Colonic mucosa (tissue), 4 donors: ENCODE data around the gene ZDHHC11. TPM values are rescaled to one million over a fixed set of nuclear protein-coding genes. Genes with fewer than 3 reads are reported as not detected.

ENCODE experiments used
- DNase-seq: peaks from one replicate; pipeline ENCODE4 v3.0.0-alpha.2; 2020
- H3K27ac ChIP-seq: fragments of 200-600 bp; one replicate; pipeline ENCODE4 v1.8.0; 2021
- H3K27me3 ChIP-seq: fragments of 200-600 bp; one replicate; pipeline ENCODE4 v1.8.0; 2021
- H3K36me3 ChIP-seq: fragments of 200-600 bp; one replicate; pipeline ENCODE4 v1.8.0; 2021
- H3K4me1 ChIP-seq: fragments of 200-600 bp; one replicate; pipeline ENCODE4 v1.8.0; 2021; ENCODE audit warnings: mild to moderate bottlenecking
- H3K4me3 ChIP-seq: fragments of 200-600 bp; one replicate; pipeline ENCODE4 v1.8.0; 2021
- H3K9ac ChIP-seq, 2 donors: one replicate each; pipeline ENCODE4 v1.7.0; 2013; ENCODE audit warnings: control low read depth in 2 of 2, low read depth in 2 of 2, low read length in 2 of 2
- H3K9me3 ChIP-seq: fragments of 200-600 bp; one replicate; pipeline ENCODE4 v1.8.0; 2021
- intact Hi-C: fragments of 100-400 bp; cut with DNase I; formaldehyde crosslinking; loops from one replicate; pipeline ENCODE4 v1.14.1; 2022
- total RNA-seq, 2 donors: library from RNA; stranded (reverse); fragmentation: NEBNext Ultra II Directional in 1 of 2; extraction: Animal tissue kit (Norgen Biotek cat#: 25700) in 1 of 2; gene quantifications; one replicate each; pipeline ENCODE4 v1.2.1, GENCODE V29; 2021
- TF ChIP-seq, protein P1 (sequence below): fragments of 200-600 bp; IDR thresholded peaks from one replicate; pipeline ENCODE4 v1.8.0; 2022; ENCODE audit warnings: antibody characterized with exemption, mild to moderate bottlenecking
- donor health status: healthy.
- donor health status: DM: no; HTN: no; CAD: no.
- donor health status: DM: no; HTN: no; CAD: no.

ZDHHC11 gene
- total RNA-seq, 2 donors from 2014 or later, result 2.9 to 7.8 TPM

- Histone ChIP-seq H3K36me3 (peaks cover 26% of the 10 kb centered on the region), H3K27me3 (no peaks in the 10 kb centered on the region), H3K4me1 (no peaks in the 10 kb centered on the region), H3K4me3 (no peak overlapping the region), H3K27ac (no peak overlapping the region), H3K9ac (no peak overlapping the region), H3K9me3 (no peaks in the 10 kb centered on the region)
- intact Hi-C loops, result no loop called here
- TF ChIP-seq, protein P1, sequence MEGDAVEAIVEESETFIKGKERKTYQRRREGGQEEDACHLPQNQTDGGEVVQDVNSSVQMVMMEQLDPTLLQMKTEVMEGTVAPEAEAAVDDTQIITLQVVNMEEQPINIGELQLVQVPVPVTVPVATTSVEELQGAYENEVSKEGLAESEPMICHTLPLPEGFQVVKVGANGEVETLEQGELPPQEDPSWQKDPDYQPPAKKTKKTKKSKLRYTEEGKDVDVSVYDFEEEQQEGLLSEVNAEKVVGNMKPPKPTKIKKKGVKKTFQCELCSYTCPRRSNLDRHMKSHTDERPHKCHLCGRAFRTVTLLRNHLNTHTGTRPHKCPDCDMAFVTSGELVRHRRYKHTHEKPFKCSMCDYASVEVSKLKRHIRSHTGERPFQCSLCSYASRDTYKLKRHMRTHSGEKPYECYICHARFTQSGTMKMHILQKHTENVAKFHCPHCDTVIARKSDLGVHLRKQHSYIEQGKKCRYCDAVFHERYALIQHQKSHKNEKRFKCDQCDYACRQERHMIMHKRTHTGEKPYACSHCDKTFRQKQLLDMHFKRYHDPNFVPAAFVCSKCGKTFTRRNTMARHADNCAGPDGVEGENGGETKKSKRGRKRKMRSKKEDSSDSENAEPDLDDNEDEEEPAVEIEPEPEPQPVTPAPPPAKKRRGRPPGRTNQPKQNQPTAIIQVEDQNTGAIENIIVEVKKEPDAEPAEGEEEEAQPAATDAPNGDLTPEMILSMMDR, result no peak
- DNase-seq, result no peak
These were observed 35.2 kb upstream of the ZDHHC11 start for GRCh38 chr5:886036-886435.

GRCh38 chr5:885529-885928 is 34.7 kb upstream of the ZDHHC11 start:
- DNase-seq, result no peak
- H3K27ac ChIP-seq, result no peak overlapping the region
- H3K4me3 ChIP-seq, result no peak overlapping the region
- intact Hi-C loops, result no loop called here
- H3K27me3 ChIP-seq, result no peaks in the 10 kb centered on the region
- no peak overlapping the region for H3K9ac ChIP-seq
- peaks cover 26% of the 10 kb centered on the region for H3K36me3 ChIP-seq
- TF ChIP-seq, protein P1, result no peak
- H3K9me3 ChIP-seq, result no peaks in the 10 kb centered on the region
- no peaks in the 10 kb centered on the region for H3K4me1 ChIP-seq

DNA sequence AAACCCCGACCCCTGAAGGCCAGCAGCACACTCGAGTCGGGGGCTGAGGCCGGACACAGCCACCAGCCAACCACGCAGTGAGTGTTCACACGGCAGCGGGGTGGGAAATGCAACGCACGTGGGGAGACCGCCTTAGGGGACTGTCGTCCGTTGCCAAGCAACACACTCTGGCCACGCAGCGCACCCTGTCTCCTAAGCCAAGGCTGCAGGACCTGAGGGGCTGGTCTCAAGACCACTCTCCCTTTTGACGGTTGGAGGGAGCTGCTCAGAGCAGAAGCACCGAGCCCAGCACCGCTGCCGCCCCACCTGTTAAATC is 34.3 kb upstream of the ZDHHC11 start:
- H3K9me3 ChIP-seq, result no peaks in the 10 kb centered on the region
- H3K4me3 ChIP-seq, result no peak overlapping the region
- peaks cover 26% of the 10 kb centered on the region for H3K36me3 ChIP-seq
- no peaks in the 10 kb centered on the region for H3K4me1 ChIP-seq
- TF ChIP-seq, protein P1, result no peak
- no peak overlapping the region for H3K27ac ChIP-seq
- H3K9ac ChIP-seq, result no peak overlapping the region
- intact Hi-C loops, result no loop called here
- no peak for DNase-seq
- no peaks in the 10 kb centered on the region for H3K27me3 ChIP-seq

GRCh38 chr5:884345-885126 is 33.8 kb upstream of the ZDHHC11 start:
- Histone ChIP-seq H3K9ac (no peak overlapping the region), H3K4me3 (no peak overlapping the region), H3K4me1 (no peaks in the 10 kb centered on the region), H3K27me3 (no peaks in the 10 kb centered on the region), H3K36me3 (peaks cover 26% of the 10 kb centered on the region), H3K9me3 (no peaks in the 10 kb centered on the region), H3K27ac (no peak overlapping the region)
- TF ChIP-seq, protein P1, result no peak
- intact Hi-C loops, result no loop called here
- DNase-seq, result no peak

DNA sequence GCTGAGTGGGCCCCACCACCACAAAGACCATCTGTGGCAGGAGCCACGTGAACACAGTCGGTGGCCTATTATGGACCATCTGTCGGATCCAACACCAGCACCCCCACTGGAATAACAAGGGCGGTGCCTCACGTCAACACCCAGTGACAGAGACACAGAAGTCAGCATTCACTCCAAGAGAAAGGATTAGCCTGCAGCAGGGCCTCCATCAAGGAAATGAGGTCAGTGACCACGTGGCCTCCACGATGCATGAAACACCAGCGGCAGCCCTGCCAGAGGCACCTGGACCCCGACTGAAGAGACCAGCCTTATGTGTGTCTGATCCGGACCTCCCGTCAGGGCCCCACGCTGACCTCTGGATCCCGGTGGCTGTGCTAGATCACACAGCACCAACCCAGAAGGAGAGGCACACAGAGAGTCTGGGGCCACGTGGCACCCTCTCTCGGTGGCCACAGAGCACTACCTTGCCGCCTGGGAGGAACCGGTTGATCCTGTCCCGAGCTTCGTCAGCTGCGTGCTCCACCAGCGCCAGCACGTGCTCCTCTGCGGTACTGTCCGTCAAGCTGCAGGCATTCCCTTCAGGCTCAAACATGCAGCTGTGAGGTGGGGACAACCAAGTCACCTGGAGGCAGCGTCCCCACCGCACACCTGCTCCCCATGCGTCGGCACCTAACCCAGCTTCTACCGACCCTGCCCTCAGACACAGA is 32.8 kb upstream of the ZDHHC11 start:
- no peaks in the 10 kb centered on the region for H3K9me3 ChIP-seq
- no peaks in the 10 kb centered on the region for H3K27me3 ChIP-seq
- no peaks in the 10 kb centered on the region for H3K4me1 ChIP-seq
- TF ChIP-seq, protein P1, result no peak
- peaks cover 26% of the 10 kb centered on the region for H3K36me3 ChIP-seq
- H3K27ac ChIP-seq, result no peak overlapping the region
- no peak overlapping the region for H3K4me3 ChIP-seq
- DNase-seq, result no peak
- intact Hi-C loops, result no loop called here
- no peak overlapping the region for H3K9ac ChIP-seq
